SK-N-SH (cell line): ENCODE measurements around the gene PRM1. TPM values are rescaled to one million over a fixed set of nuclear protein-coding genes. Genes with fewer than 3 reads are reported as not detected.

ENCODE experiments used
- CTCF ChIA-PET: fragments of 300-600, 350-600 bp; formaldehyde crosslinking; extraction: SDS; loops from one replicate; lab custom pipeline; 2021; lab: Yijun Ruan, JAX
- POLR2A ChIA-PET: fragments of 350-600 bp; sonication (Branson Sonifier 250); formaldehyde crosslinking; extraction: SDS; loops from one replicate; lab custom pipeline; 2020; ENCODE audit warnings: antibody characterized with exemption, inconsistent platforms; lab: Yijun Ruan, JAX
- DNase-seq: peaks from one replicate; pipeline ENCODE4 v3.0.0; 2012
- H2AFZ ChIP-seq: fragments of 200-600 bp; sonication (generic); 2 replicates; pipeline ENCODE4 v1.8.1; 2016; ENCODE audit warnings: antibody characterized with exemption, mild to moderate bottlenecking, low read depth
- H3F3A ChIP-seq: fragments of 200-600 bp; sonication (generic); replicated peaks from 2 replicates; pipeline ENCODE3; 2016; ENCODE audit warnings: antibody characterized with exemption, mild to moderate bottlenecking; ENCODE audit not compliant: insufficient read depth
- H3K27ac ChIP-seq, 2 experiments: fragments of 200-500 bp in 1 of 2; fragments of 200-600 bp in 1 of 2; sonication (Bioruptor generic) in 1 of 2; sonication (generic), shearing (Covaris generic) in 1 of 2; 2 replicates each; pipeline versions ENCODE4 v1.5.1 to v1.6.1; 2014 to 2016; ENCODE audit warnings: low read depth in 2 of 2, inconsistent platforms in 1 of 2, low read length in 1 of 2, mild to moderate bottlenecking in 1 of 2, mixed read lengths in 1 of 2
- H3K27me3 ChIP-seq: fragments of 200-600 bp; sonication (generic), shearing (Covaris generic); 2 replicates; pipeline ENCODE4 v1.6.1; 2016; ENCODE audit warnings: mixed run types; ENCODE audit not compliant: insufficient read depth
- H3K36me3 ChIP-seq, 2 experiments: fragments of 200-500 bp in 1 of 2; fragments of 200-600 bp in 1 of 2; sonication (Bioruptor generic) in 1 of 2; sonication (generic) in 1 of 2; replicated peaks in 1 of 2; 2 replicates each; pipeline versions ENCODE3 to v1.5.1; 2014 to 2016; ENCODE audit warnings: low read length in 1 of 2, mild to moderate bottlenecking in 1 of 2; ENCODE audit not compliant: insufficient read depth in 2 of 2, control insufficient read depth in 1 of 2
- H3K4me1 ChIP-seq, 2 experiments: fragments of 200-500 bp in 1 of 2; fragments of 200-600 bp in 1 of 2; sonication (Bioruptor generic) in 1 of 2; sonication (generic), shearing (Covaris generic) in 1 of 2; 2 replicates each; pipeline versions ENCODE4 v1.5.1 to v1.6.1; 2014 to 2016; ENCODE audit warnings: low read depth in 1 of 2, low read length in 1 of 2, mixed run types in 1 of 2; ENCODE audit not compliant: insufficient read depth in 2 of 2, control insufficient read depth in 1 of 2
- H3K4me2 ChIP-seq: fragments of 200-600 bp; sonication (generic), shearing (Covaris generic); 2 replicates; pipeline ENCODE4 v1.6.1; 2017; ENCODE audit warnings: mixed run types
- H3K4me3 ChIP-seq, 2 experiments: fragments of 200-500 bp in 1 of 2; fragments of 200-600 bp in 1 of 2; sonication (Bioruptor generic) in 1 of 2; sonication (generic), shearing (Covaris generic) in 1 of 2; 2 replicates each; pipeline versions ENCODE4 v1.5.1 to v1.8.1; 2014 to 2016; ENCODE audit warnings: low read depth in 2 of 2, inconsistent platforms in 1 of 2, low read length in 1 of 2, mild to moderate bottlenecking in 1 of 2, mixed read lengths in 1 of 2, moderate library complexity in 1 of 2
- H3K79me2 ChIP-seq: fragments of 200-600 bp; sonication (generic); 2 replicates; pipeline ENCODE4 v1.8.1; 2017; ENCODE audit warnings: mild to moderate bottlenecking; ENCODE audit not compliant: insufficient read depth
- H3K9ac ChIP-seq: fragments of 200-600 bp; sonication (generic); 2 replicates; pipeline ENCODE4 v1.6.1; 2017; ENCODE audit warnings: mixed run types
- H3K9me2 ChIP-seq: fragments of 200-600 bp; sonication (generic); 2 replicates; pipeline ENCODE4 v1.6.1; 2017; ENCODE audit warnings: mixed run types
- H3K9me3 ChIP-seq: fragments of 200-600 bp; sonication (generic); 2 replicates; pipeline ENCODE4 v1.6.1; 2017; ENCODE audit warnings: mixed run types, mild to moderate bottlenecking, moderate library complexity
- H4K20me1 ChIP-seq: fragments of 200-600 bp; sonication (generic); 2 replicates; pipeline ENCODE4 v1.6.1; 2017; ENCODE audit warnings: mild to moderate bottlenecking, mixed run types; ENCODE audit not compliant: insufficient read depth
- CHD2 ChIP-seq: fragments of 150-350 bp; IDR thresholded peaks from 2 replicates; pipeline ENCODE4 v1.6.1; 2018; ENCODE audit warnings: low read length; ENCODE audit not compliant: partially characterized antibody
- EP300 ChIP-seq, 2 experiments: IDR thresholded peaks; 2 replicates each; pipeline versions ENCODE4 v1.4.0 to v1.6.1; 2012; ENCODE audit warnings: borderline replicate concordance in 1 of 2, low read depth in 1 of 2, low read length in 1 of 2
- FOSL2 ChIP-seq: IDR thresholded peaks from 2 replicates; pipeline ENCODE4 v1.4.0; 2012; ENCODE audit warnings: low read depth, mild to moderate bottlenecking, moderate library complexity, borderline replicate concordance
- GATA2 ChIP-seq: sonication (generic); formaldehyde crosslinking; IDR thresholded peaks from 2 replicates; pipeline ENCODE4 v1.5.0; 2020; ENCODE audit warnings: mild to moderate bottlenecking, missing genetic modification reagents
- JUND ChIP-seq: IDR thresholded peaks from 2 replicates; pipeline ENCODE4 v1.4.0; 2012
- NFIC ChIP-seq: IDR thresholded peaks from 2 replicates; pipeline ENCODE4 v1.4.0; 2012; ENCODE audit warnings: borderline replicate concordance
- NRF1 ChIP-seq: IDR thresholded peaks from 2 replicates; pipeline ENCODE4 v1.6.1; 2012; ENCODE audit warnings: low read depth, mild to moderate bottlenecking, low read length
- RAD21 ChIP-seq: IDR thresholded peaks from 2 replicates; pipeline ENCODE4 v1.6.1; 2012; ENCODE audit warnings: mild to moderate bottlenecking, low read length
- RFX5 ChIP-seq: IDR thresholded peaks from 2 replicates; pipeline ENCODE4 v1.6.1; 2012; ENCODE audit warnings: mild to moderate bottlenecking, improper control_type of control experiment, low read length
- TAF1 ChIP-seq: IDR thresholded peaks from 2 replicates; pipeline ENCODE4 v1.6.1; 2012; ENCODE audit warnings: low read depth, mild to moderate bottlenecking, low read length, moderate library complexity, borderline replicate concordance
- TCF12 ChIP-seq: IDR thresholded peaks from 2 replicates; pipeline ENCODE4 v1.4.0; 2012
- YY1 ChIP-seq: IDR thresholded peaks from 2 replicates; pipeline ENCODE4 v1.4.0; 2012; ENCODE audit warnings: low read depth, mild to moderate bottlenecking
- WGBS: methylation state at CpG from one replicate; pipeline ENCODE4 v1.1.6; 2017; ENCODE audit warnings: low lambda C conversion rate; 5-methylcytosine and 5-hydroxymethylcytosine counted together
- polyA plus RNA-seq, 3 experiments: library from polyadenylated mRNA; depleted of rRNA; stranded (reverse); fragments of >200 nt; gene quantifications; 2 replicates each; pipeline ENCODE4 v1.2.3, GENCODE V29; 2012
- TF ChIP-seq, protein P1 (sequence below): IDR thresholded peaks from 2 replicates; pipeline ENCODE4 v1.4.0; 2012; ENCODE audit warnings: low read depth, borderline replicate concordance
- TF ChIP-seq, protein P2 (sequence below): fragments of 150-350 bp; IDR thresholded peaks from 2 replicates; pipeline ENCODE4 v1.6.1; 2017; ENCODE audit warnings: antibody characterized with exemption, low read length, low read depth, borderline replicate concordance
- TF ChIP-seq, protein P3 (sequence below): IDR thresholded peaks from 2 replicates; pipeline ENCODE4 v1.6.1; 2012; ENCODE audit warnings: mild to moderate bottlenecking, low read depth, low read length, moderate library complexity

The PRM1 gene
- polyA plus RNA-seq, 1 of the 3 experiments (the other 2 are of a cell fraction): not detected

DNA sequence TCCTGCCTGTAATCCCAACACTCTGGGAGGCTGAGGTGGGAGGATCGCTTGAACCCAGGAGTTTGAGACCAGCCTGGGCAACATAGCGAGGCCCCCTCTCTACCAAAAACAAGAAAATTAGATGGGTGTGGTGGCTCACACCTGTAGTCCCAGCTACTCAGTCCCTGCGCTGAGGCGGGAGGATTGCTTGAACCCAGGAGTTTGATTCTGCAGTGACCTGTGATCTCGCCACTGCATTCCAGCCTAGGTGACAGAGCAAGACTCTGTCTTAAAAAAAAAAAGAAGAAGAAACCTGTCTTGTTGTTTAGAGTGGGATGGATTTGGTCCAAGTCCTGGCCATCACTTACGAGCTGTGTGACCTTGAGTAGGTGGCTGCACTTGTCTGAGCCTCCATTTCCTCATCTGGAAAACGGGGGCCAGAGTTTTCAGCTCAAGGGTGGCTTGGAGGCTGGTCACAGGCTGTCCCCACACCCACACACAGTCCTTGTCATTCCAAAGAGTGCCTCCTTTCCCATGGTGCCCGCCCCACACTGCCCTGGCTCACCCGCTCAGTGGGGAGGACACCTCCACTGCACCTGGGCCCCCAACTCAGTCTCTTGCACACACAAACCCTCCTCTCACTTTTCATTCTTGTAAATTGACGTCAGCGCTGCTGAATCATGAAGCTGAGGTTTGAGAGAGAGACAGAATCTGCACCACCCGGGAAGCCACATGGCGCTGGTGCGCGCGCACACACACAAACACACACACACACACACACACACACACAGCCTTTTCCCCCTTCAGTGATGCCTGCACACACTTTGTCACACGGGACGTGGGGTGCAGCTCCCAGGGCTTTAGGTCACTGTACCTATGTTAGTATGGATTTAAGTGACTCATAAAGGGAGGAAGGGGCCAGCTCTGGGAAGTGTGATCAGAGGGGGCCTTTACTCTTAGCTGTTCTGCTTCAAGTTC is 29.3 kb downstream of the PRM1 start:
- H3K27ac ChIP-seq: no peak overlapping the region
- H3K79me2 ChIP-seq: peaks cover 25% of the 10 kb centered on the region
- H3K4me1 ChIP-seq: peaks cover 9 to 11% of the 10 kb centered on the region in 2 experiments; a peak in 3 of 4 replicates
- no peaks in the 10 kb centered on the region for H3K27me3 ChIP-seq
- H2AFZ ChIP-seq: no peak overlapping the region
- H3K9me3 ChIP-seq: no peaks in the 10 kb centered on the region
- CTCF ChIA-PET: interaction anchor here (1.2 to 14.4 kb wide), 2 partner anchors 12 to 284 kb away, joined by 3 to 318 read pairs; no protein-coding TSS in a partner anchor
- H4K20me1 ChIP-seq: peaks cover 32% of the 10 kb centered on the region
- TF ChIP-seq FOSL2 (no peak), TCF12 (no peak), JUND (no peak), GATA2 (CRISPR knock-in tag) (no peak), RAD21 (no peak), CHD2 (no peak), YY1 (no peak), TAF1 (no peak)
- TF ChIP-seq, protein P1, sequence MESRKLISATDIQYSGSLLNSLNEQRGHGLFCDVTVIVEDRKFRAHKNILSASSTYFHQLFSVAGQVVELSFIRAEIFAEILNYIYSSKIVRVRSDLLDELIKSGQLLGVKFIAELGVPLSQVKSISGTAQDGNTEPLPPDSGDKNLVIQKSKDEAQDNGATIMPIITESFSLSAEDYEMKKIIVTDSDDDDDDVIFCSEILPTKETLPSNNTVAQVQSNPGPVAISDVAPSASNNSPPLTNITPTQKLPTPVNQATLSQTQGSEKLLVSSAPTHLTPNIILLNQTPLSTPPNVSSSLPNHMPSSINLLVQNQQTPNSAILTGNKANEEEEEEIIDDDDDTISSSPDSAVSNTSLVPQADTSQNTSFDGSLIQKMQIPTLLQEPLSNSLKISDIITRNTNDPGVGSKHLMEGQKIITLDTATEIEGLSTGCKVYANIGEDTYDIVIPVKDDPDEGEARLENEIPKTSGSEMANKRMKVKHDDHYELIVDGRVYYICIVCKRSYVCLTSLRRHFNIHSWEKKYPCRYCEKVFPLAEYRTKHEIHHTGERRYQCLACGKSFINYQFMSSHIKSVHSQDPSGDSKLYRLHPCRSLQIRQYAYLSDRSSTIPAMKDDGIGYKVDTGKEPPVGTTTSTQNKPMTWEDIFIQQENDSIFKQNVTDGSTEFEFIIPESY: no peak
- TF ChIP-seq, protein P2, sequence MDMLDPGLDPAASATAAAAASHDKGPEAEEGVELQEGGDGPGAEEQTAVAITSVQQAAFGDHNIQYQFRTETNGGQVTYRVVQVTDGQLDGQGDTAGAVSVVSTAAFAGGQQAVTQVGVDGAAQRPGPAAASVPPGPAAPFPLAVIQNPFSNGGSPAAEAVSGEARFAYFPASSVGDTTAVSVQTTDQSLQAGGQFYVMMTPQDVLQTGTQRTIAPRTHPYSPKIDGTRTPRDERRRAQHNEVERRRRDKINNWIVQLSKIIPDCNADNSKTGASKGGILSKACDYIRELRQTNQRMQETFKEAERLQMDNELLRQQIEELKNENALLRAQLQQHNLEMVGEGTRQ: no peak
- peaks cover 3 to 4% of the 10 kb centered on the region in 2 experiments for H3K36me3 ChIP-seq
- H3K4me2 ChIP-seq: no peak overlapping the region
- POLR2A ChIA-PET: interaction anchor here (0.6 kb wide), 1 partner anchor 46 kb away, joined by 4 read pairs; no protein-coding TSS in a partner anchor
- no peak overlapping the region for H3K4me3 ChIP-seq
- H3F3A ChIP-seq: peaks cover 28% of the 10 kb centered on the region
- DNase-seq: no peak
- no peak overlapping the region for H3K9ac ChIP-seq
- no peaks in the 10 kb centered on the region for H3K9me2 ChIP-seq
- 89% methylated on average over 18 of the region's 18 CpGs for WGBS

DNA sequence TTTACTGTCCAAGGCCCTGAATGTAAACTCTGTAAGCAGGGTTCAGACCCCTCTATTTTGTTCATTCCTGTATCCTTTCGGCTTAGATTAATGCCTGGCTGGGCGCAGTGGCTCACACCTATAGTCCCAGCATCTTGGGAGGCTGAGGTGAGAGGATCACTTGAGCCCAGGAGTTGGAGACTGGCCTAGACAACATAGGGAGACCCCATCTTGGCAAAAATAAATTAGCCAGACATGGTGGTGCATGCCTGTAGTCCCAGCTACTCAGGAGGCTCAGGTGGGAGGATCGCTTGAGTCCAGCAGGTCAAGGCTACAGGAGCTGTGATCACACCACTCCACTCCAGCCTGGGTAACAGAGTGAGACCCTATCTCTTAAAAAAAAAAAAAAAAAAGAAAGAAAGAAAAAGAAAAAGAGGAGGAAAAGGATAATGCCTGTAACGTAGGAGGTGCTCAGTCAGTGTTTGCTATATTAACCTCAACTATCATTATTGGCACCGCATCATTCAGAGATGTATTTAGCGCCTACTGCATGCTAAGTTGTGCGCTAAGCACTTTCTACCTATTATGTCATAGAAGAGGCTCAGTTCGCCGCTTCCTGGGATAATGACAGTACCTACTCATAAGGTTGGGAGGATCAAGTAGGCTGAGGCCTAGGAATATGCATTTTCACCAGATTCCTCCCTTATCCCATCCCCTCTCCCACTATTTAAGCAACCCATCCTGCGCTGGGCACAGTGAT is 30.2 kb downstream of the PRM1 start:
- Histone ChIP-seq H3K9me2 (no peaks in the 10 kb centered on the region), H3K4me3 (no peak overlapping the region), H4K20me1 (peaks cover 32% of the 10 kb centered on the region), H3K9ac (no peak overlapping the region), H3K79me2 (peaks cover 25% of the 10 kb centered on the region), H3K27ac (no peak overlapping the region), H2AFZ (no peak overlapping the region), H3K36me3 (peaks cover 3 to 4% of the 10 kb centered on the region in 2 experiments), H3K4me2 (no peak overlapping the region), H3K4me1 (peaks cover 9 to 11% of the 10 kb centered on the region in 2 experiments; a peak in 3 of 4 replicates), H3F3A (peaks cover 24% of the 10 kb centered on the region), H3K9me3 (no peaks in the 10 kb centered on the region), H3K27me3 (no peaks in the 10 kb centered on the region)
- ChIA-PET POLR2A (no interaction called here), CTCF (interaction anchor here (14.4 kb wide), 1 partner anchor 283 kb away, joined by 318 read pairs; no protein-coding TSS in a partner anchor)
- no peak for DNase-seq
- WGBS: 95% methylated on average over 10 of the region's 10 CpGs
- TF ChIP-seq NRF1: no peak
- TF ChIP-seq GATA2 (CRISPR knock-in tag): no peak
- no peak for TF ChIP-seq JUND
- TF ChIP-seq, protein P3, sequence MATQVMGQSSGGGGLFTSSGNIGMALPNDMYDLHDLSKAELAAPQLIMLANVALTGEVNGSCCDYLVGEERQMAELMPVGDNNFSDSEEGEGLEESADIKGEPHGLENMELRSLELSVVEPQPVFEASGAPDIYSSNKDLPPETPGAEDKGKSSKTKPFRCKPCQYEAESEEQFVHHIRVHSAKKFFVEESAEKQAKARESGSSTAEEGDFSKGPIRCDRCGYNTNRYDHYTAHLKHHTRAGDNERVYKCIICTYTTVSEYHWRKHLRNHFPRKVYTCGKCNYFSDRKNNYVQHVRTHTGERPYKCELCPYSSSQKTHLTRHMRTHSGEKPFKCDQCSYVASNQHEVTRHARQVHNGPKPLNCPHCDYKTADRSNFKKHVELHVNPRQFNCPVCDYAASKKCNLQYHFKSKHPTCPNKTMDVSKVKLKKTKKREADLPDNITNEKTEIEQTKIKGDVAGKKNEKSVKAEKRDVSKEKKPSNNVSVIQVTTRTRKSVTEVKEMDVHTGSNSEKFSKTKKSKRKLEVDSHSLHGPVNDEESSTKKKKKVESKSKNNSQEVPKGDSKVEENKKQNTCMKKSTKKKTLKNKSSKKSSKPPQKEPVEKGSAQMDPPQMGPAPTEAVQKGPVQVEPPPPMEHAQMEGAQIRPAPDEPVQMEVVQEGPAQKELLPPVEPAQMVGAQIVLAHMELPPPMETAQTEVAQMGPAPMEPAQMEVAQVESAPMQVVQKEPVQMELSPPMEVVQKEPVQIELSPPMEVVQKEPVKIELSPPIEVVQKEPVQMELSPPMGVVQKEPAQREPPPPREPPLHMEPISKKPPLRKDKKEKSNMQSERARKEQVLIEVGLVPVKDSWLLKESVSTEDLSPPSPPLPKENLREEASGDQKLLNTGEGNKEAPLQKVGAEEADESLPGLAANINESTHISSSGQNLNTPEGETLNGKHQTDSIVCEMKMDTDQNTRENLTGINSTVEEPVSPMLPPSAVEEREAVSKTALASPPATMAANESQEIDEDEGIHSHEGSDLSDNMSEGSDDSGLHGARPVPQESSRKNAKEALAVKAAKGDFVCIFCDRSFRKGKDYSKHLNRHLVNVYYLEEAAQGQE: no peak
- TF ChIP-seq EP300 (IDR thresholded peaks at IDR 0.05; ENCODE audit: borderline replicate concordance in 1 of 2, low read depth in 1 of 2, low read length in 1 of 2): no peak
- TF ChIP-seq RFX5: no peak
- TF ChIP-seq, protein P1: no peak
- no peak for TF ChIP-seq TCF12
- TF ChIP-seq NFIC: no peak
